ENCODE data around the gene AUTS2. TPM values are rescaled to one million over a fixed set of nuclear protein-coding genes. Genes with fewer than 3 reads are reported as not detected.

The AUTS2 gene
- total RNA-seq, 1 experiment from 2014 or later, result 256 TPM

DNA sequence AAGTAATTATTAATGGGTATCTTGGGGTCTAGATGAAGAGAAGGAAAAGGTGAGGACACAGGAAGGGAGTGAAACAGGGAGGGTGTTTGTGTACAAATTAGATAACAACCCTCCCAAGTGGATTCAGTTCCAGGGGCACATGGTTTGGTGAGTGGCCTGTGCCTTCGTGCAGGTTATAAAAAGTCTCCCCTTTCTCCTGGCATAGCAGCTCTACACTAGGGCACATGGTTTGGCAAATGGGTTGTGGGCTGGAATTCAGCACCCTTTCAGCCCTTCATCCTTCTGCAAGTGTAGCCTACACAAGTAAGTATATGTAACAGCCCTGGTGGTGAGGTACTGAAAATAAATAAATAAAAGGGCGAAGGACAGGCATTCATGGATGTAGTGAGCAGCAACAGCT lies 359.4 kb downstream of the AUTS2 start:
- WGBS (ENCODE audit: extremely low coverage, insufficient read length, low lambda C conversion rate), result no CpG with 5 or more reads among the region's 2 CpGs
- Histone ChIP-seq H2BK120ac (ENCODE audit: low read depth, low read length, poor library complexity, severe bottlenecking) (no peak overlapping the region), H3K79me2 (ENCODE audit: insufficient read depth, low read length) (no peaks in the 10 kb centered on the region), H3K4me1 (ENCODE audit: insufficient read depth, low read length) (peaks cover 6% of the 10 kb centered on the region; the same call in 1 of the 2 replicates), H2BK12ac (ENCODE audit: insufficient read length, low read depth, low read length) (no peak overlapping the region), H2BK15ac (ENCODE audit: low read depth, low read length) (no peak overlapping the region), H2AFZ (ENCODE audit: low read length) (no peak overlapping the region), H3K9ac (ENCODE audit: extremely low read depth, insufficient read length, low read length) (no peak overlapping the region), H2BK20ac (ENCODE audit: low read depth, low read length, poor library complexity, severe bottlenecking) (no peak overlapping the region), H3K9me3 (ENCODE audit: control insufficient read depth, low read depth, low read length) (no peaks in the 10 kb centered on the region), H4K20me1 (ENCODE audit: control insufficient read depth, insufficient read depth, insufficient read length) (no peaks in the 10 kb centered on the region), H3K79me1 (ENCODE audit: insufficient read depth, low read depth, low read length, poor library complexity, severe bottlenecking) (no peaks in the 10 kb centered on the region), H3K4ac (ENCODE audit: low read depth, low read length) (no peak overlapping the region), H3K23me2 (ENCODE audit: insufficient read length, low read depth, low read length, poor library complexity, severe bottlenecking) (no peaks in the 10 kb centered on the region), H3K4me2 (ENCODE audit: insufficient read depth, insufficient read length, low read length) (no peak overlapping the region), H3T11ph (ENCODE audit: low read length) (no peak overlapping the region), H3K27me3 (ENCODE audit: insufficient read depth, low read length) (no peaks in the 10 kb centered on the region), H2AK5ac (ENCODE audit: insufficient read length, low read length) (no peak overlapping the region), H3K18ac (ENCODE audit: insufficient read length, low read depth, low read length) (no peak overlapping the region), H4K91ac (ENCODE audit: insufficient read length, low read depth, low read length) (no peak overlapping the region), H3K14ac (ENCODE audit: insufficient read depth, low read length) (no peak overlapping the region), H3K23ac (ENCODE audit: insufficient read length, low read depth, low read length) (no peak overlapping the region), H3K56ac (ENCODE audit: insufficient read length, low read depth, low read length) (no peak overlapping the region), H4K5ac (ENCODE audit: insufficient read length, low read depth, low read length) (no peak overlapping the region), H3K27ac (ENCODE audit: insufficient read length, low read depth, low read length) (no peak overlapping the region), H2BK5ac (ENCODE audit: insufficient read length, low read length) (no peak overlapping the region), H4K8ac (replicated peaks; ENCODE audit: insufficient read length, low read depth, low read length) (no peak overlapping the region)
- no peaks in the 10 kb centered on the region for H3K27me3 Mint-ChIP-seq (ENCODE audit: low read depth)
- H3K27ac Mint-ChIP-seq, result no peak overlapping the region
- DNase-seq, result no peak
- H3K9me3 Mint-ChIP-seq, result no peaks in the 10 kb centered on the region
- TF ChIP-seq, protein P1, sequence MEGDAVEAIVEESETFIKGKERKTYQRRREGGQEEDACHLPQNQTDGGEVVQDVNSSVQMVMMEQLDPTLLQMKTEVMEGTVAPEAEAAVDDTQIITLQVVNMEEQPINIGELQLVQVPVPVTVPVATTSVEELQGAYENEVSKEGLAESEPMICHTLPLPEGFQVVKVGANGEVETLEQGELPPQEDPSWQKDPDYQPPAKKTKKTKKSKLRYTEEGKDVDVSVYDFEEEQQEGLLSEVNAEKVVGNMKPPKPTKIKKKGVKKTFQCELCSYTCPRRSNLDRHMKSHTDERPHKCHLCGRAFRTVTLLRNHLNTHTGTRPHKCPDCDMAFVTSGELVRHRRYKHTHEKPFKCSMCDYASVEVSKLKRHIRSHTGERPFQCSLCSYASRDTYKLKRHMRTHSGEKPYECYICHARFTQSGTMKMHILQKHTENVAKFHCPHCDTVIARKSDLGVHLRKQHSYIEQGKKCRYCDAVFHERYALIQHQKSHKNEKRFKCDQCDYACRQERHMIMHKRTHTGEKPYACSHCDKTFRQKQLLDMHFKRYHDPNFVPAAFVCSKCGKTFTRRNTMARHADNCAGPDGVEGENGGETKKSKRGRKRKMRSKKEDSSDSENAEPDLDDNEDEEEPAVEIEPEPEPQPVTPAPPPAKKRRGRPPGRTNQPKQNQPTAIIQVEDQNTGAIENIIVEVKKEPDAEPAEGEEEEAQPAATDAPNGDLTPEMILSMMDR (conservative IDR thresholded peaks at IDR 0.05), result no peak
- peaks cover 9 to 13% of the 10 kb centered on the region in 2 experiments for H3K4me1 Mint-ChIP-seq
- no peak overlapping the region for H3K4me3 Mint-ChIP-seq
- no peaks in the 10 kb centered on the region for H3K36me3 Mint-ChIP-seq (ENCODE audit: insufficient read depth in 1 of 3, low read depth in 3 of 3)

Measured in H9 (cell line).